Muscle of arm (tissue), 12 donors: Measurements from ENCODE around the gene TEAD2. TPM values are rescaled to one million over a fixed set of nuclear protein-coding genes. Genes with fewer than 3 reads are reported as not detected.

Experiments used
- DNase-seq: peaks from one replicate; pipeline ENCODE4 v3.0.0-alpha.2; 2013
- polyA plus RNA-seq, 12 donors: library from polyadenylated mRNA; unstranded; fragments of 120-200 nt; gene quantifications; one replicate each; pipeline ENCODE4 v1.2.1, GENCODE V29; 2013; ENCODE audit not compliant: insufficient read length in 12 of 12

The TEAD2 gene
- polyA plus RNA-seq, 12 donors: 46.6 to 107 (median 62.5) TPM; not detected in 1

GRCh38 chr19:49355909-49356353 lies 6.3 kb downstream of the TEAD2 start:
- DNase-seq: peak; percentile 52

DNA sequence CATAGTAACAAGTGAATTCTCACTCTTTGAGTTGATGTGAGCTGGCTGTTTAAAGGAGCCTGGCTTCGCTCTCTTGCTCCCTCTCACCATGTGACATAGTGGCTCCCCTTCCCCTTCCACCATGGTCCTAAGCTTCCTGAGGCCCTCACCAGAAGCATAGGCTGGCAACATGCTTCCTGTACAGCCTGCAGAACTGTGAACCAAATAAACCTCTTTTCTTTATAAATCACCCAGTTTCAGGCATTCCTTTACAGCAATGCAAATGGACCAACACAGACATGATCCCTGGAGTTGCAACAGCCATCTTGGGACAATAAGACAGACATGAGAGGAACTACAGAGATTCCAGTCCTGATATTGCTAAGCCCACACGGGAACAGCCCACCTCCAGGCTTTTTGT lies 12.6 kb downstream of the TEAD2 start:
- no peak for DNase-seq

- DNase-seq: no peak
Measured at GRCh38 chr19:49348305-49349189, 13.7 kb downstream of the TEAD2 start.

DNA sequence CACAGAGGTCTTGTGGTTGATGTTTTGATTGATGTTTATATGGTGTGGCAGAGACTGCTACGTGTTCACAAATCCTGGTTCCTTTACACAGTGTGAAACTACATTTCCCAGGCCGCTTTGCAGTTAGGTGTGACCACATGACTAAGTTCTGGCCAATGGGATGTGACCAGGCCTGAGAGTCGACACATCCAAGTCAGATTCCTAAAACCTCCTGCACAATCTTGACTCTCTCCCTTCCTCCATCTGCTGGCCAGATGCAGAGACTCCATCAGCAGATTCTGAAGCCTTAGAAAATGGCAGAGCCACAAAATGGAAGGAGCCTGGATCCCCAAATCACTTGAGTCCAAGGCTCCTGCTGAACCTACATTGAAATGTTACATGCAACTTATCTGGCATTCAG lies 14.4 kb downstream of the TEAD2 start:
- DNase-seq: no peak

DNA sequence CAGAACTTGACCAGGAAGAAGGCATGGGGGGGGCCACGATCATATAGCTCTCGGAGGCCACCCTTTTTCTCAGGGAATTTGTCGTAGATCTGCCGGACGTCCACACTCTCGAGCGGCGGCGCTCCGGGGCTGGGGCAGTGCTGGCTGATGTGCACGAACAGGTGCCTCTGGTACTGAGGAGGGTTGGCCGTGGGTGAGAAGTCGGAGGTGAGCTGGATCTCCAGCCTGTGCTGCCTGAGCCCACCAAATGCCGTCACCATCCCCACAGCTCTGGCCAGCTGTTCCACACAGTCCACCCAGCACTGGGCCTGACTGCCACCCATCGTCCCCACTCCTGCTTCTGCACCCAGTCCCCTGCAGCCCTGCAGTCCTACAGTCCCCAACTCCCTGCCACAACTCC lies 15.0 kb downstream of the TEAD2 start:
- no peak for DNase-seq

- DNase-seq: no peak
Measured at GRCh38 chr19:49344505-49345423, 17.5 kb downstream of the TEAD2 start.

DNA sequence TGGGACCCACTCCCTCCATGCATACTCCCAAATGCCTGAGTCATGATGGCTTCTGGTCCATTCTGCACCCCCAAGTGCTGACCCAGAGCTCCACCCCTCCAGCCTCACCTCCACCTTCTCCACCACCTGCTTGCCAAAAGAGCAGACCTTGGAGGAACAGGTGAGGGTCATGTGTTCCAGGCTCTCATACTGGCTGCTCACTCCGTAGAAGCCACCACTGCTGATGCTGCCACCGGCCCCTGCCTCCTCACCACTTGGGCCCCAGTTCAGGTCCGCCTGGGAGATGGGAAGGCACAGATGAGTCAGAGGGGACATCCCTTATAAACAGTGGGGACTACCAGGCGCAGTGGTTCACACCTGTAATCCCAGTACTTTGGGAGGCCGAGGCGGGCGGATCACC lies 19.1 kb downstream of the TEAD2 start:
- DNase-seq: no peak

DNA sequence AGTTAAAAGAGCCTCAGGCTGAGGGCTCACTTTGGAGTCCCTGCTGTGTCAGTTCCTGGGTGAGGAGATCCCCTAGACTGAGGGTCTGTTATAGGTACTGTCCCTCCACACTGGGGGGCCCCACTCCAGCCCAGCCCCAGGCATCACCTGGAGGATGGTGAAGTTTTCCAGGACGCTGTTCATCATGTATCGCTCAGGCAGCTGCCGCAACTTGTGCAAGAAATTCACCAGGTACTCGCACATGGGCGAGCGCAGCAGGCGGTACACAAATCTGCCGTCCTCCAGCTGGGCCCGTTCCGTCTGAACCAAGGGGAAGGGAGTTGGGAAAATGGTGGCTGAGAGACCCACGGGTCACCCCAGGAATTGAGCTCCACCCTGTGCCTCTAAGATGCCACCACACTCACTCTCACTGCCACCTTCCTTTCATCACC lies 19.9 kb downstream of the TEAD2 start:
- no peak for DNase-seq

DNA sequence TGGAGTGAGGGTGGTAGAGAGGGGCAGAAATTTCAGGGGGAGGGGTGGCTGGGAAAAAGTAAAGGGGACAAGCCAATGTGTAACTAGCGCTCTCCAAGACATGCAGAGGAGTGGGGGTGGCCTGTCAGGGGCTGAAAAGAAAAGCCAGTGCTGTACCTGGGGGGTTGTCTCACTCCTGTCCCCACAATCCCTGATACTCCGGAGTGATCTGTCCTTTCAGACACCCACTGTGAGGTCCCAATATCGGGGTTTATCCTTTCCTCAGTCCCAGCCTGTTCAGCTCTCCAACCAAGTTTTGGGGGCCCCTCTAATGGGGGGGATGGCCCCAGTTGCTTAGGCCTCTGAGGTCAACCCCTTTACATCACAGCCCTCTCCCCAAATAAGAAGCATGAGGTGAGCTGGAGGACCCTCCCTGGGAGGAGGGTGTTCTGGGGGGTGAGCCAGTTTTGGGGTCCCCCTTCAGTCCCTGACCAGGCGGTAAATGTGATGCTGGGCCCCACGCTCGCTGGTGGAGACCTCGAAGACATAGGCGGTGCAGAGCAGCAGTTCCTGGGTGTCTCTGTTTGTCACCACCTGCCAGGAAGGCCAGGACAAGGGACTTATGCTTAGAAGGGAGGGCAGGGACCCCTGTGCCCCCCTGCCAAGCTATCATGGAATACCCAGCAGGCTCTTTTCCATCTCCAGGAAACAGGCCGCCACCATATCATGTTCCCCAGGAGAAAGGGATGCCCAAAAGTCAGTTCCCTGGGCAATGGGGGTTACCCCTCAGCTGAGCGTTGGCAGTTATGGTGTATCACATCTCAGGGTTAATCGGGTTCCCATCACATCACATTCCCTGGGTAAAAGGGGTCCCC lies 21.1 kb downstream of the TEAD2 start:
- no peak for DNase-seq

DNA sequence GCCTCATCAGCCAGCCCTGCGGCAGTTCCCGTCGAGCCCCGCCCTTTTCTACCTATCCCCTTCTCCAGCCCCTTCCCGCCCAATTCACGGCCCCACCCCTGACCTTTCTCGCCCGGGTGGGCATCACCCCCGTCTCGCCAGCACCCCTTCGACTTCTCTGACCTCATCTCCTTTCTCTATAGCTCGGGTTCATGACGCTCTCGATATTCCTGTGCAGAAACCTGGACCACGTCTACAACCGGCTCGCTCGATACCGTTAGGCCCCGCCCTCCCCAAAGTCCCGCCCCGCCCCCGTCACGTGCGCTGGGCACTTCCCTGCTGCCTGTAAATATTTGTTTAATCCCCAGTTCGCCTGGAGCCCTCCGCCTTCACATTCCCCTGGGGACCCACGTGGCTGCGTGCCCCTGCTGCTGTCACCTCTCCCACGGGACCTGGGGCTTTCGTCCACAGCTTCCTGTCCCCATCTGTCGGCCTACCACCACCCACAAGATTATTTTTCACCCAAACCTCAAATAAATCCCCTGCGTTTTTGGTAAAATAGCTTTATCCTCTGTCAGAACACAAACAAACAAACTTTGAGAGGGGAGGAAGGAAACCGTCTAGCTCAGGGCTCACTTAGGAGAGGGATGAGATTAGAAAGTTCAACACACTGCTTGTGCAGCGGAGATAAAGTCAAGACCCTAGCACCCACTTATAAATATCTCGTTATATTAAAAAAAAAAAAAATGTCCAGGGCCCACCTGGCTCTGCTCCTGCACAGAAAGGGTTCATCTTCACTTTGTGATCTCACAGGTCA lies 21.9 kb downstream of the TEAD2 start:
- DNase-seq: no peak

DNA sequence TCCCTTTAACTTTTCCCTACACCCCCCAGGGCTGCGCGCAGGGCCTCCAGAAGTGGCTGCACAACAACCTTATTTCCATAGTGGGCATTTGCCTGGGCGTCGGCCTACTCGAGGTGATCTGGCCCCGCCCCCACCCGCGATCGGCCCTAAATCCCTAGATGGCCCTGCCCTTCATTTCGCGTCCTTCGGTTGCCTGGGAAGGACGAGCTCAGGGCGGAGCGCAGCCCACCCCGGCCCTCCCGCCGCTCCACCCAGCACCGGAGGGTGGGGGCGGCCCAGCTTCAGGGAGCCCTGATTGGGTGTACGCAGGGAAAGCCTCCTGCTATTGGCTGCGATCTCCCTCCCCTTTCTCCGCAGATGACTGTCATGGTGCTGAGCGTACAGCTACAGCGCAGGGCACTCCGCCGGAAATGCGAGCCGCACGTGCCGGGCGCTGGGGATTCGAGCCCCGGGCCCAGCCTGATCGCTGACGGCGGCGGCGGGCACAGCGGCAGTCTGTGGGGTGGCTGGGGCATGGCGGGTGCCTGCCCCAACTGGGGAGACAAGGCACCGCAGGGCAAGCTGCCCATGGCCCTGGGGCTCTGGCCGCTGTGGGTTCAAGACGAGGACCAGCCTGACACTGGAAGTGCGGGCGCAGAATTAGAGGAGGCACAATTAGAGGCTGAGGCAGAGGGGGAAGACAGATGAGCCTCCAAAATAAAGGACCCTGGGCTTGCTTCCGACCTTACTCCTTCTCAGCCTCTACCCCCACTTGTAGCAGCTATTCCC lies 22.7 kb downstream of the TEAD2 start:
- peak; percentile 88 for DNase-seq

- DNase-seq: no peak
Measured at GRCh38 chr19:49338691-49339300, 23.4 kb downstream of the TEAD2 start.

DNA sequence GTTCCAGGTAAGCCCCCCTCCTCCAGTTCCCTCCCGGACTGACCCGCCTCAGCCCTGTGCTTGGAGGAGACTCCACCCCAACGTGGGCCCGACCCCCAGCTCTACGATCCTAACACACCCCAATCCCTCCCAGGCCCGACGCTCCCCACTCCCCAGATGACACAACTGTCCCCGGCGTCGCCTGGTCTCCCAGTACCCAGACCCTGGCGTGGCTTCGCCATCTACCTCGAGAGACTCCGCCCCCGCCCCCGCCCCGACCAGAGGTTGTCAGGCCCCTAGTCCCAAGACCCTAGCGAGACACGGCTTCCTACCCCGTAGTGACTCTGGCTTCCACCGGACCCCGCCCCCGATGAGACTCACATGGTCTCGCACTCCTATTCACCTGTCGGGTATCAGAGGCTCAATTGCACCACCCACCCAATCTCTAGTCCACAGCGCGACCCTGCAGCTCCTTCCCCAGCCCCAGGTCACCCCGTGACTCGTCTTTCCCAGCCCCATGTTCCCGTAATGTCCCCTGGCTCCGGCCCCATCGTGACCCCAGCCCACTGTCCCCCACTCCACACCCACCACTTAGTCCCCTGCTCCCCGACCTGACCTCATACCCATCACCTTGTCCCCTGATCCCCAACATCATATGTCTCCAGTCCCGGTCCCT lies 24.1 kb downstream of the TEAD2 start:
- DNase-seq: no peak

DNA sequence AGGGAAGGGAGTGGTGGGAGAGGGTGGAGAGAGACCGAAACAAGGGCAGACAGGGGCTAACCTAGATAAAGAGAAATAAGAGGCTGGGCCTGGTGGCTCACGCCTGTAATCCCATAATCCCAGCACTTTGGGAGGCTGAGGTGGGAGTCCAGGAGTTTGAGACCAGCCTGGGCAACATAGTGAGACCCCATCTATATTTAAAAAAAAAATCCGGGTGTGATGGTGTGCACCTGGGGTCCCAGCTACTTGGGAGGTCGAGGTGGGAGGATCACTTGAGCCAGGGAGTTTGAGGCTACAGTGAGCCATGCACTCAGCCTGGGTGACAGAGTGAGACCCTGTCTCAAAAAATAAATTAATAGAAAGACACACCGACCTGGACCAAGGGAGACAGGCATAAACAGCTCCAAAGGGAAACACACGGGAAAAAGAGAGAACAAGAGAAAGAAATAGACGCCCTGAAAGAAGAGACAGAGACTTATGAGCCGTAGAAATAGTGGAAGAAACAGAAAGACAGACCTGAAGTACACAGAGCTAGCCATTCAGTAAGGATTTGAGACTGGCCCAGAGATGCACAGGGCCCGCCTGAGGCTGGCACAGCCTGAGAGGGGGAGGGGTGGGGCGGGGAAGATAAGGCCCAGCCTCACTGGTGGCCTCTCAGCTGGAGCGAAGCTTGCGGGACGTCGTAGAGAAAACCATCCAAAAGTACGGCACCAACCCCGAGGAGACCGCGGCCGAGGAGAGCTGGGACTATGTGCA lies 24.8 kb downstream of the TEAD2 start:
- DNase-seq: no peak

DNA sequence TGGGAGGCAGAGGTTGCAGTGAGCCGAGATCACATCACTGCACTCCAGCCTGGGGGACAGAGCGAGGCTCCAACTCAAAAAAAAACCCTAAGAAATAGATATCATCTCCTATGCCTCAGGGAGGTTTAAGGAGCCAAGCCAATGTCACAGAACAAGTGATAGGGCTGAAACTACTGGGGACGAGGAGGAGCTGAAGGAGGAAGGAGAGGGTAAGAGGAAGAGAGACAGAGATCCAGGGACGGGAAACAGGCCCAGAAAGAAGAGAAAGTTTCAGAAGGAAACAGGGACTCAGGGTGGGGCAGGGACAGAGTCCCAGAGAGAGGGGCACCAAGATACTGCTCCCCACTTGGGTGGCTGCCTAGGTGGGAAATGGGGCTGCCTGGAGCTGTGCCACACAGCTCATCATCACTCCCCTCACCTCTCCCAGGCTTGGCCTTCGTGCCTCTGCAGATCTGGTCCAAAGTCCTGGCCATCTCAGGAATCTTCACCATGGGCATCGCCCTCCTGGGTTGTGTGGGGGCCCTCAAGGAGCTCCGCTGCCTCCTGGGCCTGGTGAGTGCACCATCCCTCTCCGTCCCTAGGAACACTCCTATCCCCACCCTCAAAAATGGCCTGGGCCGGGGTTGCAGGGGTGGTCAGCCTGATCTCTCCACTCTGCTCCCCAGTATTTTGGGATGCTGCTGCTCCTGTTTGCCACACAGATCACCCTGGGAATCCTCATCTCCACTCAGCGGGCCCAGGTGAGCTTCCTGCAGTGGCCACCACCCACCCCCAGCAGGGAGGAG lies 25.5 kb downstream of the TEAD2 start:
- no peak for DNase-seq

DNA sequence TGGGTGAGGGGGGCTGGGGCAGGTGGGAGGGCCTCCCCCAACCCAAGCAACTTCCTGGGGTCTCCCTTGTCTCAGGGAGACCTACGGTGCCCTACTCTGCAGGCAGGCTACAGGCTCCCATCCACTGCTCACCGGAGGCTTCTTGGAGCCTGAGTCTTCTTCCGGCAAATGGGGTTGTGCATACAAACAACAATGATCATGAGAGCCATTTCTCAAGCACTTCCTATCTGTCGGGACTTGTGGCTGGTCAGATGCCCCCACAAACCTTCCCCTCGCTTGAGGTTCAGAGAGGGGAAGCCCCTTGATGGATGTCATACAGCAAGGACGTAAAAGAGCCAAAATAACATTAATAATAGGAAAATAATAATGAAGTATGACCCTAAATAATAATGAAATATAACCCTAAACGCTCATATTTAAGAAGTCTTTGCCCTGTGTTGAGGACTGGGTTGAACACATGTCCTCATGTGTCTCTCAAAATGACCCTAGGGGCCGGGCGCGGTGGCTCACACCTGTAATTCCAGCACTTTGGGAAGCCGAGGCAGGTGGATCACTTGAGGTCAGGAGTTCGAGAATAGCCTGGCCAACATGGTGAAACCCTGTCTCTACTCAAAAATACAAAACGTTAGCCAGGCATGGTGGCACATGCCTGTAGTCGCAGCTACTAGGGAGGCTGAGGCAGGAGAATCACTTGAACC lies 26.3 kb downstream of the TEAD2 start:
- no peak for DNase-seq
